ENCODE results near the gene APOO. TPM values are rescaled to one million over a fixed set of nuclear protein-coding genes. Genes with fewer than 3 reads are reported as not detected.

Gene APOO
- total RNA-seq, 4 donors from 2014 or later = 2.0 to 21.9 (median 11.2) TPM

DNA sequence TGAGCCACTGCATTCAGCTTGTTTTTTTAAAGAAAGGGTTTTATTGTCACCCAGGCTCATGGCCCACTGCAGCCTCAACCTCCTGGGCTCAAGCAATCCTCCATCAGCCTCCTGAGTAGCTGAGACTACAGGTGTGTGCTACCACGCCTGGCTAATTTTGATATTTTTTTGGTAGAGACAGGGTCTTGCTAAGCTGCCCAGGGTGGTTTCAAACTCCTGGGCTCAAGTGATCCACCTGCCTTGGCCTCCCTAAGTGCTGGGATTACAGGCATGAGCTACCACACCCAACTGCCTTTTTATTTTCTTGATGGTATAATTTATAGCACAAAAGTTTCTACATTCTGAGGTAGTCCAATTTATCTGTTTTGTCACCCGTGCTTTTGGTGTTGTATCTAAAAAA is 85.9 kb downstream of the APOO start:
- Histone ChIP-seq H3K9me3 (no peaks in the 10 kb centered on the region), H3K4me3 (no peak overlapping the region), H3K36me3 (no peaks in the 10 kb centered on the region), H3K27ac (peak overlapping the region; percentile 30 to 61), H3K27me3 (no peaks in the 10 kb centered on the region), H3K4me1 (peaks cover 0 to 2% of the 10 kb centered on the region in 2 donors)
- no peak for DNase-seq
- intact Hi-C loops (cut with DNase I; ENCODE audit: low total_unique reads) = no loop called here
- no peak for TF ChIP-seq POLR2A (IDR thresholded peaks at IDR 0.05)
- TF ChIP-seq, protein P1, sequence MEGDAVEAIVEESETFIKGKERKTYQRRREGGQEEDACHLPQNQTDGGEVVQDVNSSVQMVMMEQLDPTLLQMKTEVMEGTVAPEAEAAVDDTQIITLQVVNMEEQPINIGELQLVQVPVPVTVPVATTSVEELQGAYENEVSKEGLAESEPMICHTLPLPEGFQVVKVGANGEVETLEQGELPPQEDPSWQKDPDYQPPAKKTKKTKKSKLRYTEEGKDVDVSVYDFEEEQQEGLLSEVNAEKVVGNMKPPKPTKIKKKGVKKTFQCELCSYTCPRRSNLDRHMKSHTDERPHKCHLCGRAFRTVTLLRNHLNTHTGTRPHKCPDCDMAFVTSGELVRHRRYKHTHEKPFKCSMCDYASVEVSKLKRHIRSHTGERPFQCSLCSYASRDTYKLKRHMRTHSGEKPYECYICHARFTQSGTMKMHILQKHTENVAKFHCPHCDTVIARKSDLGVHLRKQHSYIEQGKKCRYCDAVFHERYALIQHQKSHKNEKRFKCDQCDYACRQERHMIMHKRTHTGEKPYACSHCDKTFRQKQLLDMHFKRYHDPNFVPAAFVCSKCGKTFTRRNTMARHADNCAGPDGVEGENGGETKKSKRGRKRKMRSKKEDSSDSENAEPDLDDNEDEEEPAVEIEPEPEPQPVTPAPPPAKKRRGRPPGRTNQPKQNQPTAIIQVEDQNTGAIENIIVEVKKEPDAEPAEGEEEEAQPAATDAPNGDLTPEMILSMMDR (IDR thresholded peaks at IDR 0.05) = no peak

DNA sequence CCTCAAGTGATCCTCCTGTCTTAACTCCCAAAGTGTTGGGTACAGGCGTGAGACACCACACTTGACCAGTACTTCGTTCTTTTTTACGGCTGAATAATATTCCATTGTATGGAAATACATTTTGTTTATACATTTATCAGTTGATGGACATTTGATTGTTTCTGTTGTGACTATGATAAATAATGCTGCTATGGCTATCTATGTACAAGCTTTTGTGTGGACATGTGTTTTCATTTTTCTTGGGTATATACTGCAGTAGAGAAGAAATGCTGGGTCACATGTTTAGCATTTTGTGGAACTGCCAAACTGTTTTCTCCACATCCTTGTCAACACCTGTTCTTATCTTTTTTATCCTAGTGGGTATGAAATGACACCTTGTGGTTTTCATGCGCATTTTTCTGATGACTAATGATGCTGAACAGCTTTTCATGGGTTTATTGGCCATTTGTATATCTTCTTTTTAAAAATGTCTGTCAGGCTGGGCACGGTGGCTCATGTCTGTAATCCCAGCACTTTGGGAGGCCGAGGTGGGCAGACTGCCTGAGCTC is 87.4 kb downstream of the APOO start:
- TF ChIP-seq, protein P1 (IDR thresholded peaks at IDR 0.05) = no peak
- H3K9me3 ChIP-seq = no peaks in the 10 kb centered on the region
- H3K27ac ChIP-seq = no peak overlapping the region
- peaks cover 0 to 2% of the 10 kb centered on the region in 2 donors for H3K4me1 ChIP-seq
- intact Hi-C loops (cut with DNase I; ENCODE audit: low total_unique reads) = no loop called here
- DNase-seq = no peak
- H3K36me3 ChIP-seq = no peaks in the 10 kb centered on the region
- no peak overlapping the region for H3K4me3 ChIP-seq
- H3K27me3 ChIP-seq = no peaks in the 10 kb centered on the region

DNA sequence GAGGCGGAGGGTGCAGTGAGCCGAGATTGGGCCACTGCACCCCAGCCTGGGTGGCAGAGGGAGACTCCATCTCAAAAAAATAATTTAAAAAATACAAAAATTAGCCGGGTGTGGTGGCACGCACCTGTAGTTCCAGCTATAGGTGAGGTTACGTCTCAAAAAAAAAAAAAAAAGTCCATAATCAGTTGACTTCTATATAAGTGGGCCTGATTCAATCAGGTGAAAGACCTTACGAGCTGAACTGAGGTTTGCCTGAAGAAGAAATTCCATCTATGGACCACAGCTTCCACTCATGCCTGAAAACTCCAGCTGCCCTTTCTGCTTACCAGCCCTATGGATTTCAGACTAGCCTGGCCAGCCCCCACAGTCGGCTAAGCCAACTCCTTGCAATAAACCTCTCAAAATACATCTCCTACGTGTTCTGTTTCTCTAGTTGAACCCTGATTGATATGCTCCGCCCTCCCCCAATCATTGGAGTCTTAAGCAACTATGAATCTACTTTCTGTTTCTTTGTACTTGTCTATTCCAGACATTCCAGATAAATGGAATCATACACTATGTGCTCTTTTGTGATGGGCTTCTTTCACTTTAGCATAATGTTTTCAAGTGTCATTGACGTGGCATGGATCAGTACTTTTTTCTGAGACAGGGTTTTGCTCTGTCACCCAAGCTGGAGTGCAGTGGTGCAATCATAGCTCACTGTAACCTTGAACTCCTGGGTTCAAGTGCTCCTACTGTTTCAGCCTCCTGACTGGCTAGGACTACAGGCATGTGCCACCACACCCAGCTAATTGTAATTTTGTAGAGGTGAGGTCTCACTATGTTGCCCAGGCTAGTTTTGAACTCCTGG is 88.1 kb downstream of the APOO start:
- H3K4me1 ChIP-seq = peaks cover 0 to 2% of the 10 kb centered on the region in 2 donors
- no peaks in the 10 kb centered on the region for H3K9me3 ChIP-seq
- TF ChIP-seq, protein P1 (IDR thresholded peaks at IDR 0.05) = no peak
- no peak for TF ChIP-seq POLR2A (IDR thresholded peaks at IDR 0.05)
- H3K36me3 ChIP-seq = no peaks in the 10 kb centered on the region
- intact Hi-C loops (cut with DNase I; ENCODE audit: low total_unique reads) = no loop called here
- DNase-seq = no peak
- H3K4me3 ChIP-seq = no peak overlapping the region
- no peaks in the 10 kb centered on the region for H3K27me3 ChIP-seq
- no peak overlapping the region for H3K27ac ChIP-seq

DNA sequence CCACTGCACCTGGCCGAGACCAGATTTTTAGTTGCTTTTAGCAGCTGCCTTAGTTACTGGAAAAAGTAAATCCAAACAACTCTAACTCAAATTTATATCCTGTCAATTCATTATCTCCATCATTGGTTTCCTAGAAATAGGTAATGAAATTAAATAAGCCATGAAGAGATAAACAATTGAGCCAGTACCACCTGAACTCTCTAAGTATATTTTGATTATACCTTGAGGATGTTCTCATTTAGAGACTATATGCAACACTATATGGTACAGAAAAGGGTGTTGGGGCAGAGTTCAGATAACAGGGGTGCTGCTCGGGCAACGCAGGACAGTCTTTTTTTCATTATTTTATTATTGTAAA is 89.8 kb downstream of the APOO start:
- intact Hi-C loops (cut with DNase I; ENCODE audit: low total_unique reads) = no loop called here
- peaks cover 0 to 2% of the 10 kb centered on the region in 2 donors for H3K4me1 ChIP-seq
- TF ChIP-seq, protein P1 (IDR thresholded peaks at IDR 0.05) = no peak
- no peak for TF ChIP-seq POLR2A (IDR thresholded peaks at IDR 0.05)
- no peak for DNase-seq
- H3K4me3 ChIP-seq = no peak overlapping the region
- H3K27ac ChIP-seq = no peak overlapping the region
- no peaks in the 10 kb centered on the region for H3K36me3 ChIP-seq
- H3K27me3 ChIP-seq = no peaks in the 10 kb centered on the region
- no peaks in the 10 kb centered on the region for H3K9me3 ChIP-seq

DNA sequence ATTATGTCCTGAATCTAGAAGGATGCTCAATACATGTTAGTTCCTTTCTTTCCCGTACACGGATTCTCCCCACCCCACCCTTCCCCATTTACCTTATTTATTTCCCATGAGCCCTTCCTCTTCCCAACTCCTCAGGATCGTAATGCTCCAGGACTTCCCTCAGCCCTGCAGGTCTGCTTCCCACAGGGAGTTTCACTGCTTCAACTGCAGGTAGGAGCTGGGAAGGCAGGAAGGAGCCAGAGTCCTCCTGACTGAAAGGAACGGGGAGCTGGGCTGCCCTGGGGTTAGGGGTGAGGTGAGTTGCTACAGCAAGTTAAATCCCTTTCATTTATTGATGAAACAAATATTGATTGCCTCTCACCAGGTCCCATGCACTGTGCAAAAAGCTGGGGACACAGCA is 91.6 kb downstream of the APOO start:
- intact Hi-C loops (cut with DNase I; ENCODE audit: low total_unique reads) = no loop called here
- DNase-seq = no peak

More for the DNA sequence above, 91.6 kb downstream of the APOO start:
- H3K27ac ChIP-seq = no peak overlapping the region
- no peaks in the 10 kb centered on the region for H3K4me1 ChIP-seq
- H3K9me3 ChIP-seq = no peaks in the 10 kb centered on the region
- no peak for TF ChIP-seq POLR2A (IDR thresholded peaks at IDR 0.05)
- TF ChIP-seq, protein P1 (IDR thresholded peaks at IDR 0.05) = no peak
- no peaks in the 10 kb centered on the region for H3K27me3 ChIP-seq
- no peak overlapping the region for H3K4me3 ChIP-seq
- H3K36me3 ChIP-seq = no peaks in the 10 kb centered on the region

All from uterus (tissue), 4 donors.